ENCODE results near the gene MEX3A. TPM values are rescaled to one million over a fixed set of nuclear protein-coding genes. Genes with fewer than 3 reads are reported as not detected.

The MEX3A gene
- total RNA-seq, 1 donor from 2014 or later = 61.9 TPM

DNA sequence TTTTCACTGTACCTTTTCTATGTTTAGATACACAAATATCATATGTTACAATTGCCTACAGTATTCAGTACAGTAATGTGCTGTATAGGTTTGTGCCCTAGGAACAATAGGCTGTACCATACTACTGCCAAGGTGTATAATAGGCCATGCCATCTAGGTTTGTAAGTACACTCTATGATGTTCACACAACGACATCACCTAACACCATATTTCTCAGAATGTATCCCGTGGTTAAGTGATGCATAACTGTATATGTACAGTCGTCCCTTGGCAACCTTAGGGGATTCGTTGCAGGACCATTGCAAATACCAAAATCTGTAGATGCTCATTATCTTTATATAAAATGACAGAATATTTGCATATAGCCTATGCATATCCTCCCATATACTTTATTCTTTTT, 55.7 kb downstream of the MEX3A start:
- H3K27ac Mint-ChIP-seq = no peak overlapping the region
- no peaks in the 10 kb centered on the region for H3K36me3 Mint-ChIP-seq
- no peaks in the 10 kb centered on the region for H3K9me3 Mint-ChIP-seq
- TF ChIP-seq, protein P1, sequence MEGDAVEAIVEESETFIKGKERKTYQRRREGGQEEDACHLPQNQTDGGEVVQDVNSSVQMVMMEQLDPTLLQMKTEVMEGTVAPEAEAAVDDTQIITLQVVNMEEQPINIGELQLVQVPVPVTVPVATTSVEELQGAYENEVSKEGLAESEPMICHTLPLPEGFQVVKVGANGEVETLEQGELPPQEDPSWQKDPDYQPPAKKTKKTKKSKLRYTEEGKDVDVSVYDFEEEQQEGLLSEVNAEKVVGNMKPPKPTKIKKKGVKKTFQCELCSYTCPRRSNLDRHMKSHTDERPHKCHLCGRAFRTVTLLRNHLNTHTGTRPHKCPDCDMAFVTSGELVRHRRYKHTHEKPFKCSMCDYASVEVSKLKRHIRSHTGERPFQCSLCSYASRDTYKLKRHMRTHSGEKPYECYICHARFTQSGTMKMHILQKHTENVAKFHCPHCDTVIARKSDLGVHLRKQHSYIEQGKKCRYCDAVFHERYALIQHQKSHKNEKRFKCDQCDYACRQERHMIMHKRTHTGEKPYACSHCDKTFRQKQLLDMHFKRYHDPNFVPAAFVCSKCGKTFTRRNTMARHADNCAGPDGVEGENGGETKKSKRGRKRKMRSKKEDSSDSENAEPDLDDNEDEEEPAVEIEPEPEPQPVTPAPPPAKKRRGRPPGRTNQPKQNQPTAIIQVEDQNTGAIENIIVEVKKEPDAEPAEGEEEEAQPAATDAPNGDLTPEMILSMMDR (conservative IDR thresholded peaks at IDR 0.05) = no peak
- no peak for DNase-seq (ENCODE audit: extremely low spot score, unreplicated experiment)
- H3K4me3 Mint-ChIP-seq = no peak overlapping the region
- H3K27me3 Mint-ChIP-seq = no peaks in the 10 kb centered on the region
- peaks cover 4% of the 10 kb centered on the region for H3K4me1 Mint-ChIP-seq (ENCODE audit: unreplicated experiment)

DNA sequence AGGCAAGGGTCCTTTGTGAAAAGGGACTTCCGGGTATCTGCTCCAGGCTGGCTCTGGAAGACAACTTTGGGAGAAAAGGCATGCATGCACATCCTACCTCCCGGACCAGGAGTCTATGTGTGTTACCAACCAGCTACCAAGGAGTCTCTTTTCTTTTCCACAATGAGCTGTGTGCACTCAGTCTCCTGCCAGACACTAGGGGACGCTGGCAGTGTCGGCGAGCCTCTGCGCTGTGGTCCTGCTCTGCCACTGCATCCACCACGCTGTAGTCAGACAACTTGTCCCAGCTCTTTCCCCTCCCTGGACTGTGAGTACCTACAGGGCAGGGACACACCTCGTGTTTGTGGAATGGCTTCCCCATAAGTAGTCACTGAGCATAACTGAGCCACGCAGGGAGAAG, 56.4 kb downstream of the MEX3A start:
- Mint-ChIP-seq H3K4me3 (no peak overlapping the region), H3K27ac (no peak overlapping the region), H3K9me3 (no peaks in the 10 kb centered on the region), H3K36me3 (peaks cover under 1% of the 10 kb centered on the region), H3K27me3 (no peaks in the 10 kb centered on the region), H3K4me1 (ENCODE audit: unreplicated experiment) (peaks cover 6% of the 10 kb centered on the region)
- no peak for DNase-seq (ENCODE audit: extremely low spot score, unreplicated experiment)
- TF ChIP-seq, protein P1 (conservative IDR thresholded peaks at IDR 0.05) = peak; percentile 79

DNA sequence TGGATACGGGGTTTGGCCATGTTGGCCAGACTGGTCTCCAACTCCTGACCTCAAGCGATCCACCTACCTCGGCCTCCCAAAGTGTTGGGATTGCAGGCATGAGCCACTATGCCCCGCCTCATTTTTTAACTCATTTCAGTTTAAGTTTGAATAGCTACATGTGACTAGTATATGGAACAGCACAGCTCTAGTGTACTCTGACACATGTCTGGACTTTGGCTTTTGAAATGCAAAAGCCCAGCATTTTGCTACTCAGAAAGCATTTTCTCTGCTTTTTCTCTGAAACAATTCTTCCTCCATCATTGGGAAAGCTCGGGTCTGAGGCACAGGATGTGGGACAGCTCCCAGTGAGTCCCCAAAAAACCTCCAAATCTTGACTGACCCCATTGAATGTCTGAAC, 57.5 kb downstream of the MEX3A start:
- peaks cover 15% of the 10 kb centered on the region for H3K4me1 Mint-ChIP-seq (ENCODE audit: unreplicated experiment)
- TF ChIP-seq, protein P1 (conservative IDR thresholded peaks at IDR 0.05) = no peak

More for the DNA sequence above, 57.5 kb downstream of the MEX3A start:
- no peak for DNase-seq (ENCODE audit: extremely low spot score, unreplicated experiment)
- no peaks in the 10 kb centered on the region for H3K27me3 Mint-ChIP-seq
- H3K36me3 Mint-ChIP-seq = peaks cover 7% of the 10 kb centered on the region
- no peaks in the 10 kb centered on the region for H3K9me3 Mint-ChIP-seq
- no peak overlapping the region for H3K27ac Mint-ChIP-seq
- H3K4me3 Mint-ChIP-seq = no peak overlapping the region

Other genes starting within 250 kb of the MEX3A start
- 48.0 and 59.3 TPM in 2 replicates for gene GON4L, start 225.3 kb downstream of the MEX3A start, total RNA-seq (ENCODE audit: low replicate concordance)
- gene SYT11, start 222.9 kb downstream of the MEX3A start, total RNA-seq (ENCODE audit: low replicate concordance) = 0.74 and 2.3 TPM in 2 replicates
- 35.3 and 45.4 TPM in 2 replicates for gene RIT1, start 171.1 kb downstream of the MEX3A start, total RNA-seq (ENCODE audit: low replicate concordance)
- gene KHDC4, start 148.1 kb downstream of the MEX3A start, total RNA-seq (ENCODE audit: low replicate concordance) = 42.5 and 57.8 TPM in 2 replicates
- not detected in 2 replicates for gene RXFP4, start 140.8 kb downstream of the MEX3A start, total RNA-seq (ENCODE audit: low replicate concordance)
- 46.4 and 80.6 TPM in 2 replicates for gene ARHGEF2, start 103.9 kb downstream of the MEX3A start, total RNA-seq (ENCODE audit: low replicate concordance)
- 223 and 248 TPM in 2 replicates for gene SSR2, start 61.5 kb downstream of the MEX3A start, total RNA-seq (ENCODE audit: low replicate concordance)
- gene UBQLN4, start 28.7 kb downstream of the MEX3A start, total RNA-seq (ENCODE audit: low replicate concordance) = 40.3 and 54.5 TPM in 2 replicates
- 55.6 and 60.9 TPM in 2 replicates for gene LAMTOR2, start 27.7 kb downstream of the MEX3A start, total RNA-seq (ENCODE audit: low replicate concordance)
- gene RAB25, start 21.3 kb downstream of the MEX3A start, total RNA-seq (ENCODE audit: low replicate concordance) = 97.9 and 294 TPM in 2 replicates
- 141 and 400 TPM in 2 replicates for gene LMNA, start 32.2 kb upstream of the MEX3A start, total RNA-seq (ENCODE audit: low replicate concordance)
- gene SEMA4A, start 71.1 kb upstream of the MEX3A start, total RNA-seq (ENCODE audit: low replicate concordance) = 7.1 and 12.9 TPM in 2 replicates
- 18.6 and 21.8 TPM in 2 replicates for gene SLC25A44, start 111.6 kb upstream of the MEX3A start, total RNA-seq (ENCODE audit: low replicate concordance)
- 56.1 and 62.0 TPM in 2 replicates for gene PMF1, start 130.5 kb upstream of the MEX3A start, total RNA-seq (ENCODE audit: low replicate concordance)
- gene BGLAP, start 159.7 kb upstream of the MEX3A start, total RNA-seq (ENCODE audit: low replicate concordance) = 0.64 and 3.1 TPM in 2 replicates
- gene PAQR6, start 165.6 kb upstream of the MEX3A start, total RNA-seq (ENCODE audit: low replicate concordance) = 9.2 and 19.0 TPM in 2 replicates
- gene SMG5, start 200.4 kb upstream of the MEX3A start, total RNA-seq (ENCODE audit: low replicate concordance) = 91.0 and 91.3 TPM in 2 replicates
- gene TMEM79, start 201.9 kb upstream of the MEX3A start, total RNA-seq (ENCODE audit: low replicate concordance) = 18.1 and 43.8 TPM in 2 replicates
- 67.6 and 104 TPM in 2 replicates for gene GLMP, start 213.2 kb upstream of the MEX3A start, total RNA-seq (ENCODE audit: low replicate concordance)
- 0.48 TPM in 1 of 2 replicates, not detected in the other for gene VHLL, start 216.8 kb upstream of the MEX3A start, total RNA-seq (ENCODE audit: low replicate concordance)

Measured in type B pancreatic cell (in vitro differentiated cells).